ENCODE measurements around the gene RBM20. TPM values are rescaled to one million over a fixed set of nuclear protein-coding genes. Genes with fewer than 3 reads are reported as not detected.

RBM20 gene
- total and polyA plus RNA-seq, 4 donors, result 1.1 to 2.2 (median 1.6) TPM

DNA sequence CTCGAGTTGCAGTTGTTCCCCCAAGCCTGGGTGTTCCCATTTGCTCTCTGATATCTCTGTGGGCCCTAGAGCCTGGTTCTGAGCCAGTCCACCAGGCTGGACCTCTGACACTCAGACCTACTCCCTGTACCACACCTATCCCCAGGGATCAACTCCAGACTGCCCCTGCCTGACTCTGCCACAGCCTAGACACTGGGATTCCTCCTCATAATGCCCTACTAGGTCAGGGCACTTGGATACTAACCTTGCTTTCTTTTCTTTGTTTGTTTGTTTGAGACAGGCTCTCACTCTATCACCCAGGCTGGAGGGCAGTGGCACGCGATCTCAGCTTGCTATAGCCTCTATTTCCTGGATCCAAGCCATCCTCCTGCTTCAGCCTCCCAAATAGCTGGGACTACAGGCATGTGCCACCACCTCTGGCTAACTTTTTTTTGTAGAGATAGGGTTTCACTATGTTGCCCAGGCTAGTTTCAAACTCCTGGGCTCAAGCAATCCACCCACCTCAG is 196.8 kb downstream of the RBM20 start:
- no peaks in the 10 kb centered on the region for H3K27me3 ChIP-seq (ENCODE audit: control insufficient read depth, insufficient read depth, low read length)
- no peak overlapping the region for H3K27ac ChIP-seq (ENCODE audit: low read depth, low read length)
- H3K36me3 ChIP-seq (ENCODE audit: control insufficient read depth, insufficient read depth, low read length), result no peaks in the 10 kb centered on the region
- no peaks in the 10 kb centered on the region for H3K9me3 ChIP-seq (ENCODE audit: control insufficient read depth, insufficient read depth, low read length)
- WGBS (ENCODE audit: insufficient coverage), result 81% methylated on average over 1 of the region's 3 CpGs
- DNase-seq (ENCODE audit: low read depth in 4 of 6, low spot score in 6 of 6), result no peak
- no peak overlapping the region for H3K4me3 ChIP-seq (ENCODE audit: low read depth, low read length)
- peaks cover 7% of the 10 kb centered on the region for H3K4me1 ChIP-seq (ENCODE audit: control insufficient read depth, insufficient read depth, low read length)

DNA sequence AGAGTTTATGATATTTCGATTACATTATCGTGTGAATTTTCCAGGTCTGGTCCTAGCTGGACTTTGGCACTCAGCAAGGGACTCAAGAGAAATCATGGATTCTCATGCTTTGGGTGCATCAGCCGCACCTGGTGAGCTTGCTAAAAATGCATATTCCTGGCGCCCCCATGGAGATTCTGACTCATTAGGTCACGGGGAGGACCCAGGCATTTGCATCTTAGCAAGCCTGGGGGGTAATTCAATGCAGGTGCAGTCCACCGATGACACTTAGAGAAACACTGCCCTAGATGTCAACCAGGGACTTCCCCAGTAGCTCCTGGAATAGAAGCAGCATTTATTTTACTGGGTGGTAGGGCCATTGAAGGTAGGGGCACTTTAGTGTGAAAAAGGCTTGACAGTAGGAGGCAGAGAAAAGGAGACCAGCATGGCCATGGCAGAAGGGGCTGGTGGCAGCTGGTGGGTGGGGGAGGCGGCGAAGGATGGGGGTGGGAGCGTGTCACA is 197.7 kb downstream of the RBM20 start:
- Histone ChIP-seq H3K4me1 (ENCODE audit: control insufficient read depth, insufficient read depth, low read length) (peaks cover 4% of the 10 kb centered on the region), H3K4me3 (ENCODE audit: low read depth, low read length) (no peak overlapping the region), H3K27ac (ENCODE audit: low read depth, low read length) (no peak overlapping the region), H3K9me3 (ENCODE audit: control insufficient read depth, insufficient read depth, low read length) (no peaks in the 10 kb centered on the region), H3K36me3 (ENCODE audit: control insufficient read depth, insufficient read depth, low read length) (no peaks in the 10 kb centered on the region), H3K27me3 (ENCODE audit: control insufficient read depth, insufficient read depth, low read length) (no peaks in the 10 kb centered on the region)
- no peak for DNase-seq (ENCODE audit: low read depth in 4 of 6, low spot score in 6 of 6)
- 89% methylated on average over 9 of the region's 9 CpGs for WGBS (ENCODE audit: insufficient coverage)

DNA sequence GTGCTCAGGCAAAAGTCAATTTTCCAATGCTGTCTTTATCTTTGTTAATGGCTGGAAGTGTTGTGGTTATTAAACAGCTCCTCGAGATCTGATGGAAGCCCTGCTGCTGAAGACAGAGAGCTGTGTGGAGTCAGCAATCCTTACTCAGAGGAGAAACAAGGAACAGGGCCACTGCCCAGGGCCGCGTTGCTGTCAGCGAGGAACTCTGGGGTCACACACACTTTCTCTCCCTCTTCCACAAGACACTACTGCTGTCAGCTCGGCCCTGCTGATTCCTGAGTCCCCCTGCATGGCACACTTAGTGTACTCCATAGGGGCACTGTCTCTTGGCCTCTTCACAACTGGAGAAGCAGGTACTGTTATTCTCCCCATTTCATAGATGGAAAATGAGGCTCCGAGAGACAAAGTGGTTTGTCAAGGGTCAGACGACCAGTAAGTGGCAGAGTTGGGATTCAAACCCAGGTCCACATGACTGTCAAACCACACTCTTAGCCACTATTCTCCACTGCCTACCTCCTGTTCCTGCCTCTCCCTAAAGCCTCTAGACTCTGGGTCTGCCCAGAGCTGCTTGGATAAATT is 198.3 kb downstream of the RBM20 start:
- Histone ChIP-seq H3K9me3 (ENCODE audit: control insufficient read depth, insufficient read depth, low read length) (no peaks in the 10 kb centered on the region), H3K4me3 (ENCODE audit: low read depth, low read length) (no peak overlapping the region), H3K27ac (ENCODE audit: low read depth, low read length) (no peak overlapping the region), H3K36me3 (ENCODE audit: control insufficient read depth, insufficient read depth, low read length) (no peaks in the 10 kb centered on the region), H3K4me1 (ENCODE audit: control insufficient read depth, insufficient read depth, low read length) (no peaks in the 10 kb centered on the region), H3K27me3 (ENCODE audit: control insufficient read depth, insufficient read depth, low read length) (no peaks in the 10 kb centered on the region)
- 80% methylated on average over 7 of the region's 7 CpGs for WGBS (ENCODE audit: insufficient coverage)
- DNase-seq (ENCODE audit: low read depth in 4 of 6, low spot score in 6 of 6), result no peak

DNA sequence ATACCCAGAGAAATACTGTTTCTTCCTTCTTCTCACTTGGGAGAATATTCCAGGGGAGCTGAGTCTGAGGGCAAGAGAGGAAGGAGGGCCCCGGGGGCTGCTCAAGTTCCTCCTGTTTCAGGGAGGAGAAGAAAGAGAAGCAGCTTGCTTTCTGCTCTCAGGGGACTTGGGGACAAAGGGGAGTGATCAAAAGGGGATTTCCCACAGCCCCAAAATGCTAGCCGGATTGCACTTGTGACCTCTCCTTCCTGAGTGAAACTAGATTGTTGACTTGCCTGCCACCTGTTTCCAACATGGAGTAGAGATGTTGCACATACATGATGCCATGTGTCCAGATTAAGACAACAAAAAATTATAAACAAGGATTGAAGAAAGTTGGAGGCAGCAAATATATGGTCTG is 198.9 kb downstream of the RBM20 start:
- H3K4me1 ChIP-seq (ENCODE audit: control insufficient read depth, insufficient read depth, low read length), result no peaks in the 10 kb centered on the region
- no peak overlapping the region for H3K4me3 ChIP-seq (ENCODE audit: low read depth, low read length)
- H3K9me3 ChIP-seq (ENCODE audit: control insufficient read depth, insufficient read depth, low read length), result no peaks in the 10 kb centered on the region
- H3K27me3 ChIP-seq (ENCODE audit: control insufficient read depth, insufficient read depth, low read length), result no peaks in the 10 kb centered on the region
- no peak for DNase-seq (ENCODE audit: low read depth in 4 of 6, low spot score in 6 of 6)
- no peak overlapping the region for H3K27ac ChIP-seq (ENCODE audit: low read depth, low read length)
- no CpG with 5 or more reads among the region's 2 CpGs for WGBS (ENCODE audit: insufficient coverage)
- no peaks in the 10 kb centered on the region for H3K36me3 ChIP-seq (ENCODE audit: control insufficient read depth, insufficient read depth, low read length)

DNA sequence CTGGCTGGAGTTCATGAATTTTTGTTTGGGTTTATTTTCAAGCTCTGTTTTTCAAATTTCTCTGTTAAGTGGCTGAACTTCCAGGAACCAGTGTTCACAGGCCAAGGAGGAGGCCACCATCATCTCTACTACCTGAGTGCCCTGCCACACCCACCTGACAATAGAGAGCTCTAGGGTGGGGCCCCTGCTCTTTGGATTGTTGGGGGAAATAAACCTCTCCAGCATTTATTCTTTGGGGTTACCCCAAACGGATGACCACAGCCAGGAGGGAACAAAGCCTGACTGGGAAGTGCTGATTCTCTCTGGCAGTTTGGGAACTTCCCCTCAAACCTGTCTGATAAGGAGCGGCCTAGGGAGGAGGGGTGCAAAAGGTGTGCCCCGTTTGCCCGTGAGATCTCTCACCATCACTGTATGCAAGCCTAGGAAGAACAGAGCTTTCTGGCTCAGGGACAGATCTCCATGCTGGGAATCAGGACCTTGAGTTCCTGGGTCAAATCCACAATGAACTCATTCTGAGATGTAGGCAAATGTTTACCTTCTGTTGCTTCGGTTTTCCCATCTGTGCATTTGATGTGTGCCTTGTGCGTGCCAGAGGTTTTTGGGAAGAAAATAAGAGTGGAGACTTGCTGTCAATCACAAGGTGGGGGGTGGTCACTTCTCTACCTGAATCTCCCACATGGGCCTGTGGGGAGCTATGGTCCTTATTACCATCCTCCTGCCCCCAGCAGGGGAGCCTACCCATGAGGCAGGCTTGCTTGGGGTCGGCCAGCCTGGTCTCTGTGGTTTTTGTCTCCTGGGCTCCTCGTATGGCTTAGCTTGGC is 199.9 kb downstream of the RBM20 start:
- no peaks in the 10 kb centered on the region for H3K36me3 ChIP-seq (ENCODE audit: control insufficient read depth, insufficient read depth, low read length)
- H3K9me3 ChIP-seq (ENCODE audit: control insufficient read depth, insufficient read depth, low read length), result no peaks in the 10 kb centered on the region
- DNase-seq (ENCODE audit: low read depth in 4 of 6, low spot score in 6 of 6), result no peak
- no peak overlapping the region for H3K27ac ChIP-seq (ENCODE audit: low read depth, low read length)
- no peak overlapping the region for H3K4me3 ChIP-seq (ENCODE audit: low read depth, low read length)
- H3K27me3 ChIP-seq (ENCODE audit: control insufficient read depth, insufficient read depth, low read length), result no peaks in the 10 kb centered on the region
- no peaks in the 10 kb centered on the region for H3K4me1 ChIP-seq (ENCODE audit: control insufficient read depth, insufficient read depth, low read length)
- WGBS (ENCODE audit: insufficient coverage), result 77% methylated on average over 4 of the region's 8 CpGs

DNA sequence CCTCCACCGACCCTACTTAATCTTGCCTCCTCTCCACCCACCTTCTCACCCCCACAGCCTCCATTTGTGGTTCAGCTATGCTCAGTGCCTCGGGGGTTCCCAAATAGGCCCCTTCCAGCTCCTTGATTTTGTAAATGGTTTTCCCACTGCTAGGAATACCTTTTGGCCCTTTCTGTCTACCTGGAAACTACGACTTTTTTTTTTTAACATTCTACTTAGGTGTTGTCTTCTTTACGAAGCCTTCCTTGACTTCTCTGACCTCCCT is 200.4 kb downstream of the RBM20 start:
- H3K36me3 ChIP-seq (ENCODE audit: control insufficient read depth, insufficient read depth, low read length), result no peaks in the 10 kb centered on the region
- DNase-seq (ENCODE audit: low read depth in 4 of 6, low spot score in 6 of 6), result no peak
- WGBS (ENCODE audit: insufficient coverage), result 93% methylated on average over 4 of the region's 4 CpGs
- no peaks in the 10 kb centered on the region for H3K9me3 ChIP-seq (ENCODE audit: control insufficient read depth, insufficient read depth, low read length)
- H3K27ac ChIP-seq (ENCODE audit: low read depth, low read length), result no peak overlapping the region
- H3K27me3 ChIP-seq (ENCODE audit: control insufficient read depth, insufficient read depth, low read length), result no peaks in the 10 kb centered on the region
- no peak overlapping the region for H3K4me3 ChIP-seq (ENCODE audit: low read depth, low read length)
- H3K4me1 ChIP-seq (ENCODE audit: control insufficient read depth, insufficient read depth, low read length), result no peaks in the 10 kb centered on the region

DNA sequence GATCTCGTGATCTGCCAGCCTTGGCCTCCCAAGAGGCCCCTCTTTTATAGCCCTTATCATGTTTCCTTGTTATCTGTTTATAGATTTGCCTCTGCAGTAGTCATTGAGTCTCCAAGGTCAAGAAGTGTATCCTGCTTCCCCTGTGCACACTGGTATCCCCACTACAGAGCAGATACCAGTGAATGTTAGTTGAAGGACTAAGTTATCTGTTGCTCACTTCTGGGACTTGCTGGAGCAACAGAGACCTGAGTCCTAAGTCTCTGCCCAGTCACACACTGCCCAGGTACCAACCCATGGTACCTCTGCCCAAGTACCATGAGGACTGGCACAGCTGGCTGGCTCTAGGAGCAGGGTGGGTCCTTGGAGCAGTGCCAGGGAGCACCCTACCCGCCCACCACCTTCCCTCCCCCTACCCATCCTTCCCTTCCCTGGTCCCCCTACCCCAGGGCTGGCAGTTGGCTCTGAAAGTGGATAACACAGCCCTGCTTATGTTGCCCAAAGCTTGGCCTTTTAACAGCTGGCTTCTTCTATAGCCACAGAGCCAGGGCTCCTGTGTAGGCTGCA is 201.1 kb downstream of the RBM20 start:
- no peaks in the 10 kb centered on the region for H3K36me3 ChIP-seq (ENCODE audit: control insufficient read depth, insufficient read depth, low read length)
- no peak overlapping the region for H3K4me3 ChIP-seq (ENCODE audit: low read depth, low read length)
- DNase-seq (ENCODE audit: low read depth in 4 of 6, low spot score in 6 of 6), result no peak
- no peak overlapping the region for H3K27ac ChIP-seq (ENCODE audit: low read depth, low read length)
- 75% methylated on average over 1 of the region's 2 CpGs for WGBS (ENCODE audit: insufficient coverage)
- H3K9me3 ChIP-seq (ENCODE audit: control insufficient read depth, insufficient read depth, low read length), result no peaks in the 10 kb centered on the region
- no peaks in the 10 kb centered on the region for H3K4me1 ChIP-seq (ENCODE audit: control insufficient read depth, insufficient read depth, low read length)
- H3K27me3 ChIP-seq (ENCODE audit: control insufficient read depth, insufficient read depth, low read length), result no peaks in the 10 kb centered on the region

DNA sequence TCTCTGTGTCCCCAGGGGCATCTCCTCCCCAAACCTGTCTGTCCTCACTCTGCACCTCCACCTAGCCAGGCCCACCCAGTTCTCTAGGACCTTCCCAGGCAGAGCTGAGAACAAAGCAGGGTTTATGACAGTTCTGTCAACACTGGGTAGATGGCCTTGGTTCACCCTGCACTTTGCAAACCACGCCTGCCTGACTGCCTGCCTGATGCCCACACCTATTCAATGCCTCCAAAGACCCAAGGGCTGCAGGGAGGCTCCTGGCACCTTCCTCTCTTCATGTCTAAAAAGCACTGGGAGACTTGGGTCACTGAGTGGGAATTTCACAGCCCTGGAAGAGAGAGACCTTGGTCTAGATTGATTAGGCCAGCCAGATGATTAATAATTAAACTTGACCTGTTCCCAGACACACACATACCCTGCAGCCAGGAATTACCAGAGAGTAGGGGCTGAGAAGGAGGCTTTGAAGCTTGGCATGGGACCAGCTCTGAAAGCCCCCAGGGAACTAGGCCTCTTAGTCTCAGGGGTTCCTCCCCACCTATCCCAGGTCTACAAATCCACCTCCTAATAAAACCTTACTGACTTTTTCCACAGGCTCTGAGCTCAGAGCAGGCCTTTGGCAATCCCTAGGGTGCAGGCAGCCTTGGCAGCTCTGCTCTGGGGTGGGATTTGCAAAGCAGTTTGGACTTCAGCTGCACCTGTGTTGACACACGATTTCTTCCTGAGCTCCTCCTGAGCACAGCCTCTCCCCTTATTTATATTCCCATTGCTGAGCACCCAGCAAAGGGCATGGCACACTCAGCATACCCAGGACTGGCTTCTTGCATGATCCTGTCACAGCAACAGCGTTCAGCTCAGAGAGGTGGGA is 201.9 kb downstream of the RBM20 start:
- Histone ChIP-seq H3K4me3 (ENCODE audit: low read depth, low read length) (no peak overlapping the region), H3K4me1 (ENCODE audit: control insufficient read depth, insufficient read depth, low read length) (peaks cover under 1% of the 10 kb centered on the region), H3K36me3 (ENCODE audit: control insufficient read depth, insufficient read depth, low read length) (no peaks in the 10 kb centered on the region), H3K9me3 (ENCODE audit: control insufficient read depth, insufficient read depth, low read length) (no peaks in the 10 kb centered on the region), H3K27ac (ENCODE audit: low read depth, low read length) (no peak overlapping the region), H3K27me3 (ENCODE audit: control insufficient read depth, insufficient read depth, low read length) (no peaks in the 10 kb centered on the region)
- WGBS (ENCODE audit: insufficient coverage), result 76% methylated on average over 3 of the region's 3 CpGs
- no peak for DNase-seq (ENCODE audit: low read depth in 4 of 6, low spot score in 6 of 6)

DNA sequence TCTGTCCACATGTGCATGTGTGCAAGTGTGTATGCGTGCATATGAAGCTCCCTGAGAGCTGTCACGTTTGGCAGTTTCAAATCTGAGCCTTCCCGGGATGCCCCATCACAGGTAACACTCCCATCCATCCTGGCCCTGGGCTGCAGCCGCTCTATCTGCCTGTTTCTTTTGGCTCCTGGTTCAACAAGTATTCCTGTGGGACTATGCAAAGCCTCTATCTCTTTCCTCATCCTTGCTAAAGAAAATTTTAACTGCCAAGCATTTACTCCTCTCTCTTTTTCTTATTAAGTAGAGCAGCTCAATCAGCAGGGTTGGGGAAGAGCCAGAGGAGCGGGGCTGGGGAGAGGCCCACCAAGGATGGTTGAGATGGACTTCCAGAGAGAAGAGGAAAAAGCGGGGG is 203.2 kb downstream of the RBM20 start:
- Histone ChIP-seq H3K4me3 (ENCODE audit: low read depth, low read length) (no peak overlapping the region), H3K4me1 (ENCODE audit: control insufficient read depth, insufficient read depth, low read length) (peaks cover 3% of the 10 kb centered on the region), H3K27ac (ENCODE audit: low read depth, low read length) (no peak overlapping the region), H3K36me3 (ENCODE audit: control insufficient read depth, insufficient read depth, low read length) (no peaks in the 10 kb centered on the region), H3K27me3 (ENCODE audit: control insufficient read depth, insufficient read depth, low read length) (no peaks in the 10 kb centered on the region), H3K9me3 (ENCODE audit: control insufficient read depth, insufficient read depth, low read length) (no peaks in the 10 kb centered on the region)
- no peak for DNase-seq (ENCODE audit: low read depth in 4 of 6, low spot score in 6 of 6)
- 70% methylated on average over 5 of the region's 6 CpGs for WGBS (ENCODE audit: insufficient coverage)
